ENCODE data around the gene NPSR1. TPM values are rescaled to one million over a fixed set of nuclear protein-coding genes. Genes with fewer than 3 reads are reported as not detected.
"Not testable (repeated sequence)": the region's sequence is repeated elsewhere in the genome, so short reads cannot be mapped to it uniquely, and the experiment has no call there.

Gene NPSR1
- total and polyA plus RNA-seq, 8 donors: not detected

- Histone ChIP-seq H3K9me3 (no peaks in the 10 kb centered on the region), H3K27ac (no peak overlapping the region), H3K27me3 (no peaks in the 10 kb centered on the region), H3K4me1 (no peaks in the 10 kb centered on the region), H3K4me3 (no peak overlapping the region), H3K36me3 (no peaks in the 10 kb centered on the region)
- WGBS, 5 donors: 70 to 83% (median 79%) methylated on average over 2 of the region's 2 CpGs
- no peak for DNase-seq
- no peak for TF ChIP-seq POLR2AphosphoS5 (IDR thresholded peaks at IDR 0.05)
- no peak for TF ChIP-seq CTCF (IDR thresholded peaks at IDR 0.05)
- no peak for TF ChIP-seq EP300 (IDR thresholded peaks at IDR 0.05)
- no peak for TF ChIP-seq POLR2A (IDR thresholded peaks at IDR 0.05)
- intact Hi-C loops (cut with DNase I; ENCODE audit: low total_unique reads): no loop called here
Observed at GRCh38 chr7:34851431-34851830, 193.4 kb downstream of the NPSR1 start.

GRCh38 chr7:34858444-34858843 lies 200.4 kb downstream of the NPSR1 start:
- WGBS, 5 donors: 71 to 88% (median 77%) methylated on average over 2 of the region's 2 CpGs
- H3K4me1 ChIP-seq; H3K4me3 ChIP-seq; H3K36me3 ChIP-seq; intact Hi-C loops (cut with DNase I; ENCODE audit: low total_unique reads); DNase-seq; H3K27me3 ChIP-seq; H3K27ac ChIP-seq; H3K9me3 ChIP-seq: not testable (repeated sequence)

GRCh38 chr7:34859281-34859680 lies 201.3 kb downstream of the NPSR1 start:
- H3K36me3 ChIP-seq: not testable (repeated sequence)

GRCh38 chr7:34866222-34866621 lies 208.2 kb downstream of the NPSR1 start:
- DNase-seq; H3K4me3 ChIP-seq; H3K9me3 ChIP-seq; H3K27ac ChIP-seq; H3K27me3 ChIP-seq; H3K4me1 ChIP-seq; H3K36me3 ChIP-seq; intact Hi-C loops (cut with DNase I; ENCODE audit: low total_unique reads): not testable (repeated sequence)
- WGBS, 5 donors: 69 to 87% (median 72%) methylated on average over 1 to 5 of the region's 5 CpGs

More at GRCh38 chr7:34859281-34859680, 201.3 kb downstream of the NPSR1 start:
- H3K4me1 ChIP-seq; H3K4me3 ChIP-seq; H3K9me3 ChIP-seq; intact Hi-C loops (cut with DNase I; ENCODE audit: low total_unique reads); DNase-seq; H3K27me3 ChIP-seq; H3K27ac ChIP-seq: not testable (repeated sequence)
- 59 to 95% (median 90%) methylated on average over 1 of the region's 1 CpG for WGBS, 5 donors

- 83 to 88% (median 85%) methylated on average over 3 of the region's 3 CpGs for WGBS, 5 donors
- intact Hi-C loops (cut with DNase I; ENCODE audit: low total_unique reads); H3K4me3 ChIP-seq; H3K4me1 ChIP-seq; H3K27me3 ChIP-seq; H3K9me3 ChIP-seq; H3K27ac ChIP-seq; H3K36me3 ChIP-seq; DNase-seq: not testable (repeated sequence)
Observed at GRCh38 chr7:34867341-34867740, 209.3 kb downstream of the NPSR1 start.

GRCh38 chr7:34868602-34869001 lies 210.6 kb downstream of the NPSR1 start:
- intact Hi-C loops (cut with DNase I; ENCODE audit: low total_unique reads); H3K4me3 ChIP-seq; H3K36me3 ChIP-seq; DNase-seq; H3K4me1 ChIP-seq; H3K27ac ChIP-seq; H3K27me3 ChIP-seq: not testable (repeated sequence)
- 77 to 91% (median 88%) methylated on average over 5 of the region's 5 CpGs for WGBS, 5 donors
- H3K9me3 ChIP-seq: peaks cover 0 to 13% (median 4%) of the 10 kb centered on the region in 4 donors

GRCh38 chr7:34869057-34869456 lies 211.0 kb downstream of the NPSR1 start:
- Histone ChIP-seq H3K27ac (no peak overlapping the region), H3K27me3 (no peaks in the 10 kb centered on the region), H3K36me3 (no peaks in the 10 kb centered on the region), H3K4me3 (no peak overlapping the region), H3K4me1 (no peaks in the 10 kb centered on the region), H3K9me3 (peaks cover 0 to 13% (median 4%) of the 10 kb centered on the region in 4 donors)
- 79 to 84% (median 83%) methylated on average over 6 of the region's 6 CpGs for WGBS, 5 donors
- no peak for DNase-seq
- intact Hi-C loops (cut with DNase I; ENCODE audit: low total_unique reads): no loop called here
- TF ChIP-seq POLR2A (IDR thresholded peaks at IDR 0.05): no peak
- TF ChIP-seq EP300 (IDR thresholded peaks at IDR 0.05): no peak
- no peak for TF ChIP-seq POLR2AphosphoS5 (IDR thresholded peaks at IDR 0.05)
- TF ChIP-seq CTCF (IDR thresholded peaks at IDR 0.05): no peak

GRCh38 chr7:34870041-34870440 lies 212.0 kb downstream of the NPSR1 start:
- peaks cover 0 to 13% (median 4%) of the 10 kb centered on the region in 4 donors for H3K9me3 ChIP-seq
- DNase-seq; H3K4me3 ChIP-seq; intact Hi-C loops (cut with DNase I; ENCODE audit: low total_unique reads); H3K27me3 ChIP-seq; H3K27ac ChIP-seq; H3K36me3 ChIP-seq; H3K4me1 ChIP-seq: not testable (repeated sequence)
- 63 to 86% (median 74%) methylated on average over 2 of the region's 2 CpGs for WGBS, 5 donors

GRCh38 chr7:34874329-34874728 lies 216.3 kb downstream of the NPSR1 start:
- H3K4me3 ChIP-seq; H3K27ac ChIP-seq; H3K27me3 ChIP-seq; intact Hi-C loops (cut with DNase I; ENCODE audit: low total_unique reads); H3K36me3 ChIP-seq; DNase-seq; H3K4me1 ChIP-seq: not testable (repeated sequence)
- peaks cover 0 to 13% (median 4%) of the 10 kb centered on the region in 4 donors for H3K9me3 ChIP-seq
- WGBS, 5 donors: 92 to 96% (median 95%) methylated on average over 4 of the region's 4 CpGs
